Measurements from ENCODE around the gene ATP5F1B.
A peak's percentile ranks its signal among the peaks of the same experiment; 100 is the strongest.

Gene ATP5F1B

DNA sequence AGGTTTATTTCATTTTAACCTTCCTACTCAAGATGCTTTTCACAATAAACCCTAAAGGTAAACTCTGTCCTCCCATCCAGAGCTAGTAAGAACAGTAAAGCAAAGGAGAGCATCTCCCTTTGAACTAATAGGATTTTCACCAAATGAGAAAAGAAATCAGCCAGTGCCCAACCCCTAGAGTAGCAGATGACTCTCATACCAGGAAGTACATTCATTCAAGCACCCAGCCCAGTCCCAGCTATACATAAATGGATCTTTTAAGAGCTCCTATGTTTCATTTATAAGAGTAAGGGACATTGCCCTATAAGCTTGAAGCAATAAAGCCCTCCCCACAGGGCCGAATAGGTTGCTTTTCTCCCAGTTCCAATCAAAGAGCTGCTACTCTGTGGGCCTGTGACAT, 23.2 kb downstream of the ATP5F1B start:
- no peak for DNase-seq (ENCODE audit: low read depth, low spot score)

DNA sequence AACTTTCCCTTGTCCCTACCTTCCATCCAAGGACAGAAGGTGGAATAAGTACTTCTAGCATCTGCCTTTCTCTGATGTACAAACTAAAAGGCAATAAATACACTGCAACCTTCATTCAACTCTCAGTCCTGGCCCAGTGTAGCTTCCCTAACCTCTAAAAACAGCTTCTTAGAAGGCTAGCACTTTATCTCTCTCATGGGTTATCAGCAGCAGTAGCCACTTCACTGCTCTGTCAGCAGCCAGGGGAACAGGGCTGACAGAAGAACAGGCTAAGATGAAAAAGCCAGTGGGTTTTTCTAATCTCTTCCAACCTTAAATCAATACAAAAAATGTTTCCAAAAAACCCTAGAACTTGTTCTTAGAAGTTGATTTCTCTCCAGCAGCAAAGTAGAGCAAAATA, 28.9 kb downstream of the ATP5F1B start:
- no peak for DNase-seq (ENCODE audit: low read depth, low spot score)

- no peak for DNase-seq (ENCODE audit: low read depth, low spot score)
Observed at GRCh38 chr12:56616244-56616643, 29.5 kb downstream of the ATP5F1B start.

DNA sequence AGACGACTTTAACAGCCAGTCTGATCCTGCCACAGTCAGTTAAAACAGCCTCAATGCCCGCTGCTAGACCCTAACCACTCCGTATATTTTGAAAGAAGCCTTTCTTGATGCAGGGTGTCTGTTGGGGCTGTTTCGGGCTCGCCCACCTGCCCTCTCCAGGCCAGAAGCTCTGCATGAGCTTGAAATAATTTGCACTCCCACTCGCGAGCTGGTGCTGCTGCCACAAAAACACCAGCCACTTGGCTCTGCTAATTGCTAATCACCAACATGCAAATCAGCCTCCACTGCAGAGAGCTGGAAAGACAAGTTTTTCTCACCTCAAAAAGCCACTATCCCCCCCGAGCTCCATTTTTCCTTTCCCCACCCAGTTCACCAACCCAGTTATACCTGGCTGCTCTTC, 31.2 kb downstream of the ATP5F1B start:
- no peak for DNase-seq (ENCODE audit: low read depth, low spot score)

- no peak for DNase-seq (ENCODE audit: low read depth, low spot score)
Observed at GRCh38 chr12:56604355-56604754, 41.4 kb downstream of the ATP5F1B start.

- DNase-seq (ENCODE audit: low read depth, low spot score): no peak
Observed at GRCh38 chr12:56602239-56602638, 43.5 kb downstream of the ATP5F1B start.

DNA sequence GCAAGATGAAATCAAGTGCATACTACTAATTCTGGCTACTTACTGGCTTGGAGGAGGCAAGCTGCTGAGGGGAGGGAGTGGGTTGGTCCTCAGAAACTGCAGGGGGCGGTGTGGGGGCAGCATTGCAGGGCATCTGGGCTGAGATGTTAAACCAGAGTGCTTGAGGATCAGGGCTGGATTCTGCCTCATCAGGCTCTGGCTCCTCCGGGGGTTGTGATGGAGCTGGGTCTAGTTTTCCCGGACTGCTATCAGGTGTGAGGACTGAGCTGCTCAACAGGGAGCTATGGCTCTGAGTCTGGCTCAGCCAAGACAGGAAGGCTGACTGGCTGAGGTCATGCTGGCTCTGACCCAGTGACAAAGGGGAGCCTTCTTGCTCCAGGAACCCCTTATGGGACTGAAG, 44.3 kb downstream of the ATP5F1B start:
- DNase-seq (ENCODE audit: low read depth, low spot score): no peak

- no peak for DNase-seq (ENCODE audit: low read depth, low spot score)
Observed at GRCh38 chr12:56600753-56601152, 45.0 kb downstream of the ATP5F1B start.

DNA sequence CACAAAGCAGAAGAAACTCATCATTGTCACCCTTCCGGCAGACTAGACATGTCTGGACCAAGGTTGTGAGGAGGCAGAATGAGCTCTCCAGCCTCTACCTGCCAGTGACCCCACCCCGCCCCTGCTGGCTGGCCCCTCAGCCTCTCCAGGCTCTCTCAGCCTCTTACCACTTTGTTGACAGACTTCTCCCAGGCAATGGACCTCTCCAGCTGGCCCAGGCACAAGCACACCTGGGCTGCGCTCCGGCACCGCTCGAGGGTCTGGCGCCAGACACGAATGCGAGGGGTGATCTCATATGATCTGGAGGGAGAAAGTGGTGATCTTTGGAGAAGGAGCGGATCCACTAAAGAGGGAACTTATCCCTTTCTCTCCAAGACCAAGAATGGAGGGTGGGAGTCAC, 46.0 kb downstream of the ATP5F1B start:
- no peak for DNase-seq (ENCODE audit: low read depth, low spot score)

DNA sequence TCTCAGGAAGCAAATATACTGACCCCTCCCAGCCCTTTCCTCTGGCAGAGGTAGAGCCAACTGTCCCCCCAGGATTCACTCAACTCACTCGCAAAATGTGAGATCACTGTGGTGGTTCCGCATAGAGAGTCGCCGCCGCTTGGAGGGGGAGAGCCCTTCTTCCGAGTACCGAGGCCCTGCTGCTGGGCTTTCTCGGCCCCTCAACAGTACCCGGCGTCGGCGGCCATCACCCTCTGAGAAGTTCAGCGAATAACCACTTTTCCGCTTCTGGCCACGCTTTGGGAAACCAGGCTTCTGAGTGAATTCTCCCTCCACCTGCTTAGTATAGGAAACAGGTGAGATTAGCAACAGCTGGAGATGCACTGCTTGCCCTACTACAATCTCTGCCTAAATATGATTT, 46.7 kb downstream of the ATP5F1B start:
- DNase-seq (ENCODE audit: low read depth, low spot score): no peak

DNA sequence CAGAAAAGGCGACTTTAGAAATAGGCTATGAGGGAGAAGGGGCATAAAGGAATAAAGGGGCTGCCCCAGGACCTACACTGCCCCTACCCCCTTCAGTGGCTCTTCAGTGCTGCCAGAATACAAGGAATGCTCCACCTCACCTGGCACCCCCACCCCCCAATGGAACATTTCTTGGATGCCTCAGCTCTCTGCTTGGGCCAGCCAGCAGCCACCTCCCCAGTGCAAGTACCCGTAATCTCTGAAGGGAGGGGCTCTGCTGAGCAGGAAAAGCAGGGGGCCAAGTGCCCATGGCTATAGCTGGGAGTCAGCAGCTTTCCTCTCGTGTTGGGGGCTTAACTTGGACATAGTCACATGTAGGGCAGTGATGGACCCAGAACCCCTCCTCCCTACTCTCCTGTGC, 49.0 kb downstream of the ATP5F1B start:
- DNase-seq (ENCODE audit: low read depth, low spot score): peak; percentile 47

- DNase-seq (ENCODE audit: low read depth, low spot score): peak; percentile 87
Observed at GRCh38 chr12:56593909-56594621, 51.7 kb downstream of the ATP5F1B start.

- DNase-seq (ENCODE audit: low read depth, low spot score): peak; percentile 73
Observed at GRCh38 chr12:56591961-56592360, 53.8 kb downstream of the ATP5F1B start.

GRCh38 chr12:56591126-56591525, 54.7 kb downstream of the ATP5F1B start:
- no peak for DNase-seq (ENCODE audit: low read depth, low spot score)

DNA sequence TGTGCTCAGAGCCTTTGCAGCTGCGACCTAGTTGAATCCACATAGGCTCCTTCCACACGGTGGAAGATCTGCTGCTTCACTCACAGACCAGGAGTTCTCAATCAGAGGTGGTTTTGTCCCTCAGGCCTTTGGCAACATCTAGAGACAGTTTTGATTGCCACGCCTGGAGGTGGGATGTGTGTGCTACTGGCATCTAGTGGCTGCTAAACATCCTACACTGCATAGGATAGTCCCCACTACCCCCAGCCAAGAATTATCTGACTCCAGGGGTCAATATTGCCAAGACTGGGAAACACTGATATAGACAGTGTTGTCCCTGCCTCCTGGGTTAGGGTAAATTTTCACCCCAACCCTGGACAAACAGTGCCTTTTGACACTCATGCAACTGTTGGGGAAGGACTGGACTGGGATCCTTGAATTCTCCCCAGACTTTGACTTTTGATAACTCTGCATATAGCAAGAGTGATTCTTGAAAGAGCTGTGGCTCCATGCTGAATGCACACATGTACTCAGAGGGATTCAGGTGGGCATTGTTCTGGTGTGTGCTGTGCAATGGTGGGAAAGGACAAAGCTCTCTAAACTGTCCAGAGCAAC, 55.5 kb downstream of the ATP5F1B start:
- peak; percentile 20 for DNase-seq (ENCODE audit: low read depth, low spot score)

DNA sequence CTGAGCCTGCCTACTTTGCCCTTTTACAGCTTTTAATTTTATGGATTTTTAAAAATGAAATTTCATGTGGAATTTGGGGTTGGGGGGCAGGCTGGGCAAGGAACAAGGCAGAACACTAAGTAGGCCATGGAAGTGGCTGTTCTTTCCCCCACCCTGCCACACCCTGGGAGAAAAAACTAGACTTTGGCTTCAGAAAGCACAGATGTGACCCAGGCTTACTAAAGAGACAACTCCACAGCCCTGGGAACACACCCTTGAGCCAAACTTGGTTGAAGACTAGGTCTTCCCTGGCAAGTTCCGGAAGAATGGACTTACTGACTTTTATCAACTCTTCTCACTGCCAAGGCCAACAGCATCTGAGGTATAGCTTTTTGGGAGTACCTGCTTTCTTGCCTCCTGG, 56.0 kb downstream of the ATP5F1B start:
- DNase-seq (ENCODE audit: low read depth, low spot score): no peak

Data from astrocyte of the hippocampus (primary cell).